Fibroblast of pulmonary artery (primary cell): ENCODE measurements around the gene DNAJC1.

Source experiments
- DNase-seq: peaks from one replicate; pipeline ENCODE4 v3.0.0-alpha.2; 2010; ENCODE audit warnings: low read depth
- H3K4me3 ChIP-seq: replicated peaks from 2 replicates; pipeline ENCODE4 v1.5.1; 2011; ENCODE audit warnings: low read depth, mild to moderate bottlenecking, control low read depth, low read length, moderate library complexity
- TF ChIP-seq, protein P1 (sequence below): IDR thresholded peaks from 2 replicates; pipeline ENCODE4 v1.5.1; 2011; ENCODE audit warnings: mild to moderate bottlenecking, control low read depth, low read length, inconsistent platforms; ENCODE audit errors: missing control alignments

The DNAJC1 gene

DNA sequence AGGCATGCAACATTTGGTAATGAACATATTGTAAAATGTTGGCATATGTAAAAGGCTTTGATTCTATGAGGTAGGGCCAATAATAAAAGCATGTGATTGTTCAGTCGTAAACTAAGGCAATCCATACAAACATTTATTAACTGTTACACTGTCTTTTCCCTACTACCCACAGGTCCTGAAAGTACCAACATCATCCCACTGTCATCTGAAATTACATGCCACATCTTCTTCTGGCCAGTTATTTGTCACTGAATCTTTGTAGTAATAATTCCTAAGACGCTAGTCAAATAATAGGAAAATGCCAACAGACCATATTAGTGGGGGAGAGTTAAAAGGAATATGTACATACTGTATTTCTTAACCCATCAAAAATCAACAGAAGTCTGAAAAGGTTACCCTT is 27.2 kb downstream of the DNAJC1 start:
- H3K4me3 ChIP-seq = no peak overlapping the region
- DNase-seq = no peak
- TF ChIP-seq, protein P1, sequence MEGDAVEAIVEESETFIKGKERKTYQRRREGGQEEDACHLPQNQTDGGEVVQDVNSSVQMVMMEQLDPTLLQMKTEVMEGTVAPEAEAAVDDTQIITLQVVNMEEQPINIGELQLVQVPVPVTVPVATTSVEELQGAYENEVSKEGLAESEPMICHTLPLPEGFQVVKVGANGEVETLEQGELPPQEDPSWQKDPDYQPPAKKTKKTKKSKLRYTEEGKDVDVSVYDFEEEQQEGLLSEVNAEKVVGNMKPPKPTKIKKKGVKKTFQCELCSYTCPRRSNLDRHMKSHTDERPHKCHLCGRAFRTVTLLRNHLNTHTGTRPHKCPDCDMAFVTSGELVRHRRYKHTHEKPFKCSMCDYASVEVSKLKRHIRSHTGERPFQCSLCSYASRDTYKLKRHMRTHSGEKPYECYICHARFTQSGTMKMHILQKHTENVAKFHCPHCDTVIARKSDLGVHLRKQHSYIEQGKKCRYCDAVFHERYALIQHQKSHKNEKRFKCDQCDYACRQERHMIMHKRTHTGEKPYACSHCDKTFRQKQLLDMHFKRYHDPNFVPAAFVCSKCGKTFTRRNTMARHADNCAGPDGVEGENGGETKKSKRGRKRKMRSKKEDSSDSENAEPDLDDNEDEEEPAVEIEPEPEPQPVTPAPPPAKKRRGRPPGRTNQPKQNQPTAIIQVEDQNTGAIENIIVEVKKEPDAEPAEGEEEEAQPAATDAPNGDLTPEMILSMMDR = no peak

DNA sequence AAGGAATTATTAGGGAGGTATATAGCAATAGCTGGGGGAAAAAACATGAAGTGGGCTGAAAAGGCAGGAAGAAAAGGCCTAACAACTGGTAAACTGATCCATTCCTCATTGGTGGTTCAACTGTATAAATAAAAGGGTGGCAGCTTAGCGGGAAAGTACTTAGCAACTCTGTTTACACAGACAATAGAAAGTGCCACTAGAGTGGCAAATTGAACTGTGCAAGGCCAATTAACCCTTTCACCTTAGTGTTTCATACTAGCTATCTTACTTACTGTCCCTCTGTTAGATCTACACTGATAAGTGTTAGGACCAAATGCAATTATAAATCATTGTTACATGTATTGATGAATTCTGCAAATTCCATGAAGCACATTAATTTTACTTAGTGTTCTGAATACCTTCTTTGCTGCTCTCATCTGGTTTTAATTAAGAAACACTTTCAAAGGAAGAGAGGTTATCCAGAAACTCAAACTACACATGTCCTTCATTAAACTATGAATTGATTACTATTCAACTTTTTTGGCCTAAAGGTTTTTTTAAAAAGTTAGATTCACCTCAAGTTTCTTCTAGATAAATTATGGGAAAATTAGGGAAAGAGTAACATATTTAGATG is 28.0 kb downstream of the DNAJC1 start:
- no peak for DNase-seq
- H3K4me3 ChIP-seq = no peak overlapping the region
- TF ChIP-seq, protein P1 = no peak

DNA sequence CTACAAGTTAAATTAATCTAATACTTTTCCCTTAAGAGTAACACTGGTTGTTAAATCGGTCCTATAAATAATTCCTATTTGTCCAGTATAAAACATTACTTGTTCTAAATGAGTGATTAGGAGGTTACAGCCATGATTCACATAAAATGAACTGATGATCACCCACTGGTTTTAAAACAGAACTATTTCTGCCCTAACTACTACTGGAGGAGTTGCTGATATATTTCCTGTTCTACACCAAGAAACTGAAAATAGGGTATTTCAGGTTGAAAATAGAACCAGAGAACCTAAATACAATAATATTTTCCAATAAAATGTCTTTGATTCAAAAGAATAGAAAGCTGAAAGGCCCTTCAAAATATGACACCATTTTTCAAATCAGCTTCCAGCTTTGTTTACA is 30.9 kb downstream of the DNAJC1 start:
- no peak overlapping the region for H3K4me3 ChIP-seq
- TF ChIP-seq, protein P1 = no peak
- DNase-seq = no peak

DNA sequence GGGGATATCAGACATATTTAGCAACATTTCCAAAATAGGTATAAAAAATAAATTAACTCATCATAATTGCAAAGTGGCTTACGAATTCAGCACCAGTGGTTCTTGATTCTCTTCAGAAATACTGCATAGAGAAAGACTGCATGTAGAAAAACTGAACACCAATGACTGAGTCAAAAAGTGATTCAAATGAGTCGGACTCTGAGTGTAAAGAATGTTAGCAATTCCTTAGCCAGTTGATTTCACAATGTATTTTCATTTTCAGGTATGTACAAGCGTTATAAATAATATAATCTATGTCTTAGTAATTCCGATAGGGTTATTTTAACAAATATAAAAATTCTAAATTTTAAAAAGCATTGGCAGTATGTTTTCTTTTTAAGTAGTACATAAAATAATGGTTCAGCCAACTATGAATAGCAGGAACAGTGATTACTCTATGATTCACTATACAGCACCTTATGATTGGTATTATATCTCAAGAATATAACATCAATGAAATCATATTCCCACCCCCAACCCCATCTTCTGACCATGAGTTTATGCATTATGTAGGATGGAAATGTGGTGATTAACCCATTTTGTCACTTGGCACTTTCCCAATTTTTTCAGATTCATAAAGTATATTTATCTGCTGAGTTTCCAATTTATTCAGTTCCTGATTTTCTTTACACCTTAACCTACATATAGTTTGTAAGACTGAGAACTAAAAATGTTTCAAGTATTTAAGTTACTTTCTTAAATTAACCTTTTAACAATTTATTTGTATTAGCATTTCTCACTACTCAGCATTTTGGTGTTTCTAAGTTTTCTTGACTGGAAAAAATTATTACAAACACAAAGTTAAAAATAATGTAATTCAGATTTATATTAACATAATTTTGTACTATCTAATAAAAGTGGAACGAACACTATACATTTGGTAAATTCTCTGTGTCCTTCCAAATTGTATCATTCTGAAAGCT is 33.9 kb downstream of the DNAJC1 start:
- H3K4me3 ChIP-seq = no peak overlapping the region
- TF ChIP-seq, protein P1 = no peak
- peak; percentile 53 for DNase-seq

DNA sequence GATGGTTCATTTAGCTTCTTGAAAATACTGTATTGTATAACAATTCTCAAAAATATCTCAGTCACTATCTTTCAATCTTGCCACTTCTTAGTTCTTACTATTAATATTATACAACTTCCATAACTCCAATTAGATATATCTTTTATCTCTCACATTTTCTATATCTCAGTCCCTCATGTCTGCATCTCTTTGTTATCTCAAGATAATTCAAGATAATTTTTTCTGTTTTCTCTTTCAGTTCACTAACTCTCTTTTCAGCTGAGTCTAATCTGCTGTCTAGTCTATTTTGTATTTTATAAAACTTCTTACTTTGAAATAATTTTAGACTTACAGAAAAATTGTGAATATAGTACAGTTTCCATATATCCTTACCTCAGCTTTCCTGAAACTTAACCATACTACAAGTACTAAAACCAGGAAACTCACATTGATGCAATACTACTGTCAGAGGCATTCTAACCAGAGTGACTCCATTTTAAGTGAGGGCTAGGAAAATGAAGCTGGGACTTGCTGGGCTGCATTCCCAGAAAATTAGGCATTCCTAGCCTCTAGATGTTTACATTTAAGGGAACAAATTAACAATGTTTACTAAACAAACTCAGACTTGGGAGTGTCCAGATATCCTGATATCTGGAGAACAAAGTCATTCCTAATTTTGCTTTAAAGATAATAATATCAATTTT is 38.4 kb downstream of the DNAJC1 start:
- H3K4me3 ChIP-seq = no peak overlapping the region
- DNase-seq = no peak
- TF ChIP-seq, protein P1 = no peak

DNA sequence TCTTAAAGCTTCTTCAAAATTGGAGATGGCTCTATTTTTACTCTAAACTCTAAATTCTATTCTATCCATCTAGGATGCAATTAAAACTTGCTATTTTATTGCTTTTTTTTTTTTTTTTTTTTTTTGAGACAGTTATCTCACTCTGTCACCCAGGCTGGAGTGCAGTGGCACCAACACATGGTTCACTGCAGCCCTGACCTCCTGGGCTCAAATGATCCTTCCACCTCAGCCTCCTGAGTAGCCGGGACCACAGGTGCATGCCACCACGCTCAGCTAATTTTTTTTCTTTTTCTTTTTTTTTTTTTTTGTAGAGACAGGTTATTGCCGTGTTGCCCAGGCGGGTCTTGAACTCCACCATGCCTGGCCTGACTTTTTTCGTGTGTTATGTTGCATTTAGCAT is 41.2 kb downstream of the DNAJC1 start:
- no peak for DNase-seq
- no peak overlapping the region for H3K4me3 ChIP-seq
- TF ChIP-seq, protein P1 = no peak
